Upper lobe of left lung (tissue), 6 donors: ENCODE measurements around the gene REPS1. TPM values are rescaled to one million over a fixed set of nuclear protein-coding genes. Genes with fewer than 3 reads are reported as not detected.

Experiments
- ATAC-seq, 2 donors: fragments of 200-7000 bp; cut with Tn5 transposase; one replicate each; pipeline ENCODE4 v1.9.1; 2022; ENCODE audit warnings: mild to moderate bottlenecking in 2 of 2, moderate library complexity in 2 of 2; ENCODE audit not compliant: low FRiP score in 2 of 2
- DNase-seq, 2 donors: peaks; one replicate each; pipeline ENCODE4 v3.0.0-alpha.2; 2019 to 2020
- H3K27ac ChIP-seq, 4 donors: fragments of 200-600 bp; sonication (generic); one replicate each; pipeline ENCODE4 v1.5.1; 2016 to 2019
- H3K27me3 ChIP-seq, 4 donors: fragments of 200-600 bp; sonication (generic); one replicate each; pipeline ENCODE4 v1.5.1; 2017 to 2019
- H3K36me3 ChIP-seq, 4 donors: fragments of 200-600 bp; sonication (generic); one replicate each; pipeline ENCODE4 v1.5.1; 2016 to 2019
- H3K4me1 ChIP-seq, 4 donors: fragments of 200-600 bp; sonication (generic); one replicate each; pipeline ENCODE4 v1.5.1; 2018 to 2019
- H3K4me3 ChIP-seq, 4 donors: fragments of 200-600 bp; sonication (generic); one replicate each; pipeline ENCODE4 v1.5.1; 2017 to 2019; ENCODE audit warnings: mild to moderate bottlenecking in 2 of 4, moderate library complexity in 1 of 4
- H3K9me3 ChIP-seq, 4 donors: fragments of 200-600 bp; sonication (generic); one replicate each; pipeline ENCODE4 v1.5.1; 2018 to 2019
- EP300 ChIP-seq, 4 donors: sonication (generic); formaldehyde crosslinking; IDR thresholded peaks; one replicate each; pipeline ENCODE4 v1.5.1; 2017; ENCODE audit warnings: antibody characterized with exemption in 4 of 4, control low read depth in 2 of 4
- POLR2A ChIP-seq, 4 donors: fragments of 450-650 bp; IDR thresholded peaks; one replicate each; pipeline ENCODE4 v1.5.1; 2016 to 2017; ENCODE audit warnings: antibody characterized with exemption in 4 of 4, mild to moderate bottlenecking in 2 of 4
- POLR2AphosphoS5 ChIP-seq, 2 donors: sonication (generic); formaldehyde crosslinking; IDR thresholded peaks; one replicate each; pipeline ENCODE4 v1.5.1; 2017; ENCODE audit warnings: antibody characterized with exemption in 2 of 2
- WGBS, 2 donors: methylation state at CpG; one replicate each; pipeline ENCODE4 v1.1.5; 2017 to 2018; 5-methylcytosine and 5-hydroxymethylcytosine counted together
- total RNA-seq, 6 donors: library from RNA; depleted of rRNA in 4 of 6; stranded (reverse); fragments of >200 nt in 4 of 6; gene quantifications; one replicate each; pipeline versions ENCODE4 v1.1.0 to v1.2.1, GENCODE V29; 2016 to 2021
- TF ChIP-seq, protein P1 (sequence below), 6 experiments: fragments of 450-650 bp in 4 of 6; fragments of 200-600 bp in 2 of 6; sonication (generic) in 2 of 6; IDR thresholded peaks; one replicate each; pipeline ENCODE4 v1.5.1; 2016 to 2019; ENCODE audit warnings: antibody characterized with exemption in 6 of 6
- donor health status: DM: no; HTN: no; CAD: no; lungs with moderate emphysema.
- donor health status: DM: no; HTN: yes; CAD: no; lungs with severe emphysema.

The REPS1 gene
- total RNA-seq, 6 donors from 2014 or later = 30.8 to 90.1 (median 38.6) TPM

GRCh38 chr6:138953451-138953850, 34.6 kb downstream of the REPS1 start:
- H3K9me3 ChIP-seq = no peaks in the 10 kb centered on the region
- H3K4me1 ChIP-seq = peaks cover 14 to 34% (median 19%) of the 10 kb centered on the region in 4 donors
- H3K27ac ChIP-seq = no peak overlapping the region
- no peak overlapping the region for H3K4me3 ChIP-seq
- TF ChIP-seq, protein P1, sequence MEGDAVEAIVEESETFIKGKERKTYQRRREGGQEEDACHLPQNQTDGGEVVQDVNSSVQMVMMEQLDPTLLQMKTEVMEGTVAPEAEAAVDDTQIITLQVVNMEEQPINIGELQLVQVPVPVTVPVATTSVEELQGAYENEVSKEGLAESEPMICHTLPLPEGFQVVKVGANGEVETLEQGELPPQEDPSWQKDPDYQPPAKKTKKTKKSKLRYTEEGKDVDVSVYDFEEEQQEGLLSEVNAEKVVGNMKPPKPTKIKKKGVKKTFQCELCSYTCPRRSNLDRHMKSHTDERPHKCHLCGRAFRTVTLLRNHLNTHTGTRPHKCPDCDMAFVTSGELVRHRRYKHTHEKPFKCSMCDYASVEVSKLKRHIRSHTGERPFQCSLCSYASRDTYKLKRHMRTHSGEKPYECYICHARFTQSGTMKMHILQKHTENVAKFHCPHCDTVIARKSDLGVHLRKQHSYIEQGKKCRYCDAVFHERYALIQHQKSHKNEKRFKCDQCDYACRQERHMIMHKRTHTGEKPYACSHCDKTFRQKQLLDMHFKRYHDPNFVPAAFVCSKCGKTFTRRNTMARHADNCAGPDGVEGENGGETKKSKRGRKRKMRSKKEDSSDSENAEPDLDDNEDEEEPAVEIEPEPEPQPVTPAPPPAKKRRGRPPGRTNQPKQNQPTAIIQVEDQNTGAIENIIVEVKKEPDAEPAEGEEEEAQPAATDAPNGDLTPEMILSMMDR (IDR thresholded peaks at IDR 0.05) = no peak
- TF ChIP-seq POLR2A (IDR thresholded peaks at IDR 0.05) = no peak
- no peak for TF ChIP-seq EP300 (IDR thresholded peaks at IDR 0.05)
- TF ChIP-seq POLR2AphosphoS5 (IDR thresholded peaks at IDR 0.05) = no peak
- no peak for DNase-seq
- H3K36me3 ChIP-seq = no peaks in the 10 kb centered on the region
- no peaks in the 10 kb centered on the region for H3K27me3 ChIP-seq
- no peak for ATAC-seq
- 9 to 81% methylated on average over 1 of the region's 1 CpG for WGBS, 2 donors

DNA sequence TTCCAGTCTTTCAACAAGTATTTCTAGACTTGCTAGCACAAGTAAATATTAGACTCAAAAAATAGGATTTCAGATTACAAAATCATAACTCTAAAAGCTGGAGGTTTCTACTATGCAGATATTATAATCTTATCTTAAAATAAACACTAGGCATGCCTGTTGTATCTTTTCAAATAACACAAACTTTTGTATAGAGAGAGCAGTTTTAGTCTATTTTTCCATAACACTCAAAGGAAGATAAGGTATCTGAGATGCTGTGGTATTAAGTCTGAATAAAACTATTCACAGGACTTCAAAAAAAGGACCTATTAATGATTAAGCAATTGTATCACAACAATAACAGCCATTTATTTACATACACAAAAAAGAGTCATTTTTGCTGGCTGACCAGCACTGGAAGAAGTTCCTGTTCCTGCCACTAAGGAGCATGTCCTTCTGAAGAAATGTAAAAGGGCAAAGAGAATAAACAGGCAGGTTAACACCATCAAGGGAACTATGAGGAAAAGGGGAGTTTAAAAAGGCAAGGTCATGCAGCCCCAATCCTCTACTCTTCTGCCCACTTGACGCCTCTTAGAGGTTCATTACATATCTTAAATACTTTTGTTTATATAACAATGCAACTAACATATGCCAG, 39.4 kb downstream of the REPS1 start:
- Histone ChIP-seq H3K27ac (no peak overlapping the region), H3K4me1 (peaks cover 4 to 15% (median 9%) of the 10 kb centered on the region in 4 donors), H3K9me3 (no peaks in the 10 kb centered on the region), H3K4me3 (no peak overlapping the region), H3K27me3 (no peaks in the 10 kb centered on the region), H3K36me3 (peaks cover 0 to 19% (median 6%) of the 10 kb centered on the region in 4 donors)
- TF ChIP-seq EP300 (IDR thresholded peaks at IDR 0.05) (no peak), POLR2A (IDR thresholded peaks at IDR 0.05) (no peak)
- TF ChIP-seq, protein P1 (IDR thresholded peaks at IDR 0.05) = peak in 2 of 6 experiments; percentile 12 to 14
- 84 to 92% methylated on average over 1 of the region's 1 CpG for WGBS, 2 donors
- ATAC-seq (no peak), DNase-seq (no peak)

DNA sequence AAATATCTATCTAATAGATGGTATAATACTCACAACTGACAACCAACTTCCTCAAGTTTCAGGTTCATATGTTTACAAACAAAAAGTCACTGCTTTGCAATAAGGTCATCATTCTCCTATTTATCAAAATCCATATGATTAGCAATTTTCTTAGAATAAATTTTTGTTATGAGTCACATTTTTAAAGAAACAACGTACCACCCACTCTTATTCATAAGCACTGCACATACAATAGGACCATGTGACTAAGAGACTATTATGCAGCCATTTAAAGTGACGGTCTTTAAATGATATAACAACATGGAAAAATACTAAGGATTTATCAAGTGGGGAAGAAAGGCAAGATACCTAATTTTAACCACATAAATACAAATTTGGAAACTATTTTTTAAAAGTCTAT, 40.0 kb downstream of the REPS1 start:
- peaks cover 4 to 15% (median 9%) of the 10 kb centered on the region in 4 donors for H3K4me1 ChIP-seq
- no peaks in the 10 kb centered on the region for H3K9me3 ChIP-seq
- DNase-seq (no peak), ATAC-seq (no peak)
- TF ChIP-seq, protein P1 (IDR thresholded peaks at IDR 0.05) = no peak
- TF ChIP-seq EP300 (IDR thresholded peaks at IDR 0.05) (no peak), POLR2A (IDR thresholded peaks at IDR 0.05) (no peak), POLR2AphosphoS5 (IDR thresholded peaks at IDR 0.05) (no peak)
- 78 to 81% methylated on average over 2 of the region's 2 CpGs for WGBS, 2 donors
- no peak overlapping the region for H3K27ac ChIP-seq
- no peaks in the 10 kb centered on the region for H3K27me3 ChIP-seq
- H3K4me3 ChIP-seq = no peak overlapping the region
- H3K36me3 ChIP-seq = peaks cover 0 to 25% (median 10%) of the 10 kb centered on the region in 4 donors

GRCh38 chr6:138945354-138945753, 42.7 kb downstream of the REPS1 start:
- Histone ChIP-seq H3K9me3 (no peaks in the 10 kb centered on the region), H3K36me3 (peaks cover 0 to 50% (median 17%) of the 10 kb centered on the region in 4 donors), H3K4me3 (no peak overlapping the region), H3K27ac (no peak overlapping the region), H3K27me3 (no peaks in the 10 kb centered on the region), H3K4me1 (peaks cover 4 to 15% (median 9%) of the 10 kb centered on the region in 4 donors)
- ATAC-seq = no peak
- no peak for DNase-seq
- 94 to 97% methylated on average over 5 of the region's 5 CpGs for WGBS, 2 donors
- no peak for TF ChIP-seq EP300 (IDR thresholded peaks at IDR 0.05)
- no peak for TF ChIP-seq POLR2A (IDR thresholded peaks at IDR 0.05)
- no peak for TF ChIP-seq POLR2AphosphoS5 (IDR thresholded peaks at IDR 0.05)
- TF ChIP-seq, protein P1 (IDR thresholded peaks at IDR 0.05) = no peak

DNA sequence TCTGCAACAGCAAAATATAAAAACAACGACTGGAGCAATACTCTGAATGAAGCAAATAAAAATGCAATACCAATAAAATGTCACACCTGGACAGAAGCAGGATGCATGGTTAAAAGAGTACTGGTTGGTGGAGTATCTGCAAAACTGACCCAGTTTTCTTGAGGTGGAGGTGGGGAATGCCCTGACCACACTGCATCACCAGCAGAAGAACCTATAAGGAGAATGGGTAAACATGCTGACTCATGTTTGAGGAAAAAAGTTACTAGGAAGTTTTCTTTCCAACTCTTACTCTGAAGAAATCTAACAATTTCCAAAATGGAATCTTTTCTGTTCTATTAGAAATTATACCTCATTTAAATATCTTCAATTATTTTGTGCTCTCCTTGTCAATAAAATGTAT, 43.6 kb downstream of the REPS1 start:
- ATAC-seq (no peak), DNase-seq (no peak)
- H3K27me3 ChIP-seq = no peaks in the 10 kb centered on the region
- no peak overlapping the region for H3K4me3 ChIP-seq
- WGBS, 2 donors = 84 to 88% methylated on average over 1 of the region's 1 CpG
- TF ChIP-seq EP300 (IDR thresholded peaks at IDR 0.05) = no peak
- no peak for TF ChIP-seq POLR2AphosphoS5 (IDR thresholded peaks at IDR 0.05)
- TF ChIP-seq, protein P1 (IDR thresholded peaks at IDR 0.05) = no peak
- no peak for TF ChIP-seq POLR2A (IDR thresholded peaks at IDR 0.05)
- peaks cover 4 to 14% (median 9%) of the 10 kb centered on the region in 4 donors for H3K4me1 ChIP-seq
- peaks cover 0 to 58% (median 17%) of the 10 kb centered on the region in 4 donors for H3K36me3 ChIP-seq
- H3K9me3 ChIP-seq = no peaks in the 10 kb centered on the region
- no peak overlapping the region for H3K27ac ChIP-seq
